Neuron (in vitro differentiated cells): ENCODE measurements around the gene SMPX.

Experiments
- H2AFZ ChIP-seq: one replicate; pipeline ENCODE4 v1.6.1; 2013; ENCODE audit warnings: low read depth, mild to moderate bottlenecking, inconsistent platforms, low read length, moderate library complexity
- H3K27me3 ChIP-seq: one replicate; pipeline ENCODE4 v1.6.1; 2013; ENCODE audit warnings: low read length; ENCODE audit not compliant: insufficient read depth
- H3K36me3 ChIP-seq: one replicate; pipeline ENCODE4 v1.6.1; 2013; ENCODE audit warnings: low read length; ENCODE audit not compliant: insufficient read depth
- H3K4me1 ChIP-seq: one replicate; pipeline ENCODE4 v1.6.1; 2013; ENCODE audit warnings: low read length; ENCODE audit not compliant: insufficient read depth
- H3K4me3 ChIP-seq: 2 replicates; pipeline ENCODE4 v1.5.1; 2013; ENCODE audit warnings: mild to moderate bottlenecking, low read length, moderate library complexity
- H3K9me3 ChIP-seq: one replicate; pipeline ENCODE4 v1.6.1; 2013; ENCODE audit warnings: low read length

Gene SMPX

DNA sequence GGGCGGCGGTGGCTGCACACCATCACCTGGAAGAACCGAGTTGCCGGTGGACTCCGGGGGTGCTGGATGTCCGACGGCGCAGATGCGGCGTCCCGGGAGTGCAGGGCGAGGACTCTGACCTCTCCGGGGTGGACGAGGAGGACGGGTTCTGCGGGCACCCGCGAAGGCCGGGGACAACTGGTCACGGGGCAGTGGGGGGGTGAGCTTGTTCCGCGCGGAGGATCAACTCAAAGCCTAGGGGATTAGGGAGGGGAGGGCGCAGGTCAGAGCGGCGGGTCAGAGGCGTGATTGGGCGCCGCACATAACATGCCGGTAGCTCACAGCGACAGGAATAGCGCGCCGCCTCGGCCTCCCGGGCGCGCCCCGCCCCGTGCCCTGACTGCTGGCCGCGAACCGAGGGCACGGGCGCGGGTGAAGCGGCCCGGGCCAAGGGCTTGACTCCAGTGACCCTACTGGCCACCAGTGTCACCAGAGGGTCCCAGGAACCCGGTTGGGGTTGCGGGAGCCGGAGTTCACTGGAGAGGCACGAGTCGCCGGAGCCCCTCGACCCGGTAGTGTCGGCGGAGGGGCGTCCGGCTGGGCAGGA is 99.7 kb downstream of the SMPX start, which contains the start of gene KLHL34:
TSS of gene KLHL34 (minus strand) at position 179 of the 586 bp plus-strand sequence. CDS start 542 bp downstream, outside the sequence.
- Histone ChIP-seq H3K4me1 (peaks cover 2% of the 10 kb centered on the region), H2AFZ (no peak within 1 kb of the TSS), H3K4me3 (no peak within 1 kb of the TSS), H3K36me3 (no peaks in the 10 kb centered on the region), H3K27me3 (no peaks in the 10 kb centered on the region), H3K9me3 (peaks cover 7% of the 10 kb centered on the region)

DNA sequence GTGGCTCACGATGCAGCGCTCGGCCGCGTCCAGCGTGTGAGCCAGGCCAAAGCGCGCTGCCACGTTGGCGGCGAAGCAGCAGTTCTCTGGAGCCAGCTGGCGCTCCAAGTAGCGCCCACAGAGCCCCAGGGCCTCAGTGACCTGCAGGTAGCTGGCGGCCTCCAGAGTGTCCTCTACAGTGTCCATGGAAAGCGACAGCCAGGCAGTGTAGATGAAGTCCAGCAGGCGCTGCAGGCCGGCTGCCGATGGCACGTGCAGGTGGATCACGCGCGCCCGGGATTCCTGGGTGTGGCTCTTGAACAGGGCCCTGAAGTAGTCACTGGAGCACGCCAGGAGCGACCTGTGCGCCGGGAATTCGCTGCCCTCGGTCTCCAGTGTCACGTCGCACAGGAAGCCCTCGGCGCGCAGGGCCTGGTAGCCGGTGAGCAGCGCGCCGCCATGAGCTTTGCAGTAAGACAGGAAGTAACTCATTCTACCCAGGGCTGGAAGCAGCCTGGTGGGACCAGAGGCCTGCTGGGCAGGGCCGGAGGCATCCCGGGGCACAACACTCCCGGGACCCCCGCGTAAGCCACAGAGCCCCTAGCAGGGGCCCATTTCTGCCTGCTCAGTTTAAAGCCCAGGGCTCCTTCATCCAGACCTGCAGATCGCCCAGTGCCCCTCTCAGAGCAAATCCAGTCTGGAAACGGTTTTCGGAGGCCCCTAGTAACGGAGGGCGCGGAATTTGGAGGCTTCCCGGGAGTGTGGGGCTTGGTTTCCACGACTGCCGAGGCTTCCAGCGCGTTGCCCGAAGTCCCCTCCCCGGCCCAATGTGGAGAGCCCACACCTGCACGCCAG is 100.4 kb downstream of the SMPX start:
- no peak overlapping the region for H3K4me3 ChIP-seq
- no peak overlapping the region for H2AFZ ChIP-seq
- peaks cover 2% of the 10 kb centered on the region for H3K4me1 ChIP-seq
- H3K9me3 ChIP-seq = peaks cover 7% of the 10 kb centered on the region
- no peaks in the 10 kb centered on the region for H3K36me3 ChIP-seq
- H3K27me3 ChIP-seq = no peaks in the 10 kb centered on the region

DNA sequence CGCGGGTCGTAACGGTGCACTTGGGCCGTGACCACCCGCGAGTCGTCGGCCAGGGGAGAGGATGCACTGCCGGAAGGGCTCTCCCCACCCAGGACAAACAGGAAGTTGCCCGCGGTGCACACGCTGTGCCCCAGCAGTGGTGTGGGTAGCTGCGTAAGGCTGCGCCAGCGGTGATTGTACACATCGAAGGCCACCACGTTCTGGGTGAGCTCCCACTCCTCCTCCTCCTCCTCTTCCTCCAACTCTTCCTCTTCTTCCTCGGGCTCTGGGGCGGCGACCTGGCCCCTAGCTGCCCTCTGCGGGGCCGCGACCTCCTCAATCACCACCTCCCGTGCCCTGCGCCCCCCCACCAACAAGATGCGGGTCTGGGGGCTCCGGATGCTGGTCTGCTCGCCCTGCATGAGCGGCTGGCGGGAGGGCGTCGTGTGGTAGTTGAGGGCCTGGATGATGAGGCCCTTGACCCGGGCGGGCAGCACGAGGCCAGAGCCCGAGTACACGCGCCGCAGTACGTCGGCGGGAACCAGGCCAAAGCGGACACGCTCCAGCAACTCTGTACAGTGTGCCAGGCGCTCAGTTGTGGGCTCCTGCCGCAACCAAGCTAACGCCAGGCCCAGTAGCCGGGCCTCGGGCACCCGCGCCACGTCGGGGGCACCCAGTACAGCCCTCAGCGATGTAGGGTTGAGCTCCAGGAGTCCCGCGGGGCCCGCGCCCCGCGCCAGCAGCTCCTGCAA is 101.2 kb downstream of the SMPX start:
- Histone ChIP-seq H3K4me3 (no peak overlapping the region), H2AFZ (no peak overlapping the region), H3K9me3 (peaks cover 7% of the 10 kb centered on the region), H3K27me3 (no peaks in the 10 kb centered on the region), H3K36me3 (peaks cover 2% of the 10 kb centered on the region), H3K4me1 (peaks cover 2% of the 10 kb centered on the region)
